OCI-LY1 (cell line): ENCODE data around the gene BYSL.

ENCODE experiments used
- EZH2 ChIP-seq: fragments of 200-600 bp; sonication (generic), shearing (Covaris generic); IDR thresholded peaks from 2 replicates; pipeline ENCODE4 v1.8.0; 2017; ENCODE audit warnings: borderline replicate concordance, mixed run types, mild to moderate bottlenecking, antibody characterized with exemption, low read length, moderate library complexity, mixed read lengths
- TF ChIP-seq, protein P1 (sequence below): fragments of 200-600 bp; sonication (generic), shearing (Covaris generic); IDR thresholded peaks from 2 replicates; pipeline ENCODE4 v1.5.1; 2017; ENCODE audit warnings: mild to moderate bottlenecking, antibody characterized with exemption, low read length, moderate library complexity, mixed read lengths

GRCh38 chr6:41909727-41910126 lies 11.6 kb upstream of the BYSL start:
- TF ChIP-seq, protein P1, sequence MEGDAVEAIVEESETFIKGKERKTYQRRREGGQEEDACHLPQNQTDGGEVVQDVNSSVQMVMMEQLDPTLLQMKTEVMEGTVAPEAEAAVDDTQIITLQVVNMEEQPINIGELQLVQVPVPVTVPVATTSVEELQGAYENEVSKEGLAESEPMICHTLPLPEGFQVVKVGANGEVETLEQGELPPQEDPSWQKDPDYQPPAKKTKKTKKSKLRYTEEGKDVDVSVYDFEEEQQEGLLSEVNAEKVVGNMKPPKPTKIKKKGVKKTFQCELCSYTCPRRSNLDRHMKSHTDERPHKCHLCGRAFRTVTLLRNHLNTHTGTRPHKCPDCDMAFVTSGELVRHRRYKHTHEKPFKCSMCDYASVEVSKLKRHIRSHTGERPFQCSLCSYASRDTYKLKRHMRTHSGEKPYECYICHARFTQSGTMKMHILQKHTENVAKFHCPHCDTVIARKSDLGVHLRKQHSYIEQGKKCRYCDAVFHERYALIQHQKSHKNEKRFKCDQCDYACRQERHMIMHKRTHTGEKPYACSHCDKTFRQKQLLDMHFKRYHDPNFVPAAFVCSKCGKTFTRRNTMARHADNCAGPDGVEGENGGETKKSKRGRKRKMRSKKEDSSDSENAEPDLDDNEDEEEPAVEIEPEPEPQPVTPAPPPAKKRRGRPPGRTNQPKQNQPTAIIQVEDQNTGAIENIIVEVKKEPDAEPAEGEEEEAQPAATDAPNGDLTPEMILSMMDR = no peak
- TF ChIP-seq EZH2 = no peak
